Stimulated activated CD4-positive, alpha-beta T cell treated with anti-CD3 and anti-CD28 coated beads, Interleukin-2, amount 100 ng/mL, for 48 hours (primary cell): ENCODE data around the gene GLIS1.

Experiments
- DNase-seq, 2 donors: peaks; one replicate each; pipeline ENCODE4 v3.0.0-alpha.2; 2020

The GLIS1 gene

DNA sequence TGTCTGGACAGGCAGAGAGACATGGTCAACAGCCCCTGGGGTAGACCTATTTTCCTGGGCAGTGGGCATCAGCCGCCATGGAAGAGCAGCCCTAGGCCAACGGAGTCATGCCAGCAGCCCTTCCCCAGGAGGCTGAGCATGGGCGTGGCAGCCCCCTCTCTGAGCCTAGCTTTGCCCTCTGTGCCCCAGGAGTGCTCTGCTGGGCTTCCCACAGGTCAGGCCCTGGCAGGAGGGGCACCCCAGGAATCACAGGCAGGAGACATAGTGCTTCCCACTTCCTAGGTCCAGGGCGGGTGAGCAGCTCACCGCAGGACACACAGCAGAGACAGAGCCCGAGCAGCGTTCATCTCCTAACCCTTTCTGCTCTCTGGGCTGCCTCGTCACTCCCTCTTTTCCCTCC, 132.8 kb downstream of the GLIS1 start:
- no peak for DNase-seq

- DNase-seq = no peak
These were observed 133.8 kb downstream of the GLIS1 start for GRCh38 chr1:53605181-53605580.

DNA sequence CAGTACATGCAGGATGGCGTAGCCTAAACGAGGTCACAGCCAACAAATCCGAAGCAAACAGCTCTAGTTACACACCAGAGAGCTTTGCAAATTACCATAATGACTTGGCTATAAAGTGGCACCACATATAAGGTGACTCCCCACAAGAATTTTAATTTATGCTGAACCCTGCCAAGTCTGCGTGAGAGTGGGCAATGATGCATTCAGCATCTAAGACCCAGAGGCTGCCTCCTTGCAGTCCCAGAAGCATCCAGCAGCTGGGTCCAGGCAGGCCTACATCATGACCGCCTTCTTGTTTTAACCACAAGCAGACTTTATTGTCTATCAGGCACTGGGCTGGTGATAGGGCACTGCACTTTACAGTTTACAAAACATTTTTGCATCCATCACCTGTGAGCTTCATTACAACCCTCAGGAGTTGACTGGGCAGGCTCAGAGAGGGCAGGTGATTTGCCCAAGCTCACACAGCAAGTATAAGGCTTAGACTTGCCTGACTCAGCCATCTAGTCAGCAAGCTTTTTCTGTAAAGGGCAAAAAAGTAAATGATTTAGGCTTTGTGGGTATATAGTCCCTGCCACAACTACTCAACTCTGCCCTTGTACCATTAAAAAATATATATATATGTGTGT, 134.6 kb downstream of the GLIS1 start:
- DNase-seq = no peak

- no peak for DNase-seq
These were observed 135.5 kb downstream of the GLIS1 start for GRCh38 chr1:53603431-53603830.

DNA sequence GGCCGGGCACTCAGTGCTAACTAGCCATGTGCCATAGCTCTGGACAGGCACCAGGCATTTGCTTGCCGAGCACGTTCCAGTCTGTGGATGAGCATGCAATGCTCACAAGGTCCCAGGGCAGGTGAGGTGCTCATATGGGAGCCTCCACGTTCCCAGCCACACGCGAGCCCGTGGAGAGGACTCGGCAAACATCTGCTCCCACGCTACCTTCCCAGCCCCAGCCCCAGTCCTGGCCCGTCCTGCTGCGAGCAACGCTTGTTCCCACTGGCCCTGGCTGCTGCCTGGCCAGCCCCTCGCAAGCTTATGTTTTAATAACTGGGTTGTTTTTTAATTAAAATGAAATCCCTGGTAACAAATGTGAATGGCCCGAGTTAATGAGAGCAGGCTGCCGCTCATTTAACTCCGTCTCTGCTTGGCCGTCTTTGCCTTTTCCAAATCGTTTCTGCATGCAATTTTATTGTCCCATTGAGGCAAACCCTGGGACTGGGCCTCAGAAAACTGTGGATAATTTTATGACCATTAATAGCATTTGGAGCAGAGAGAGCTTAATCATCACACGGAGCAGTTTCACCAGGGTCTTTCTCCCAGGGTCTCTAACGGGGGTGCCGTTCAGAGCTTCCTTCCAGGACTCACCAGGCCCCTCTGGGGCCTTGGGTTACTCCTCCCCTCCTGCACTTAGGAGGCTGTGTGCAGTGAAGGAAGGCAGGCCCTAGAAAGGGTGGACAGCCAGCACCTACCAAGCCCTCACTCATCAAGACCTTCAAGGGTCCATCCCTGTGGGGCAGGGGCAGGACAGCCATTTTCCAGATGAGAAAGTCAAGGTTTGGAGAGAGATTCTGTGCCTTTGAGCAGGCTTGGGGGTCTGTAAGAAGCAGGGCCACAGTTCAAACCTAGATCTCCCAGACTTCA, 136.8 kb downstream of the GLIS1 start:
- DNase-seq = no peak

- DNase-seq = no peak
These were observed 137.8 kb downstream of the GLIS1 start for GRCh38 chr1:53601031-53601745.

- no peak for DNase-seq
These were observed 138.4 kb downstream of the GLIS1 start for GRCh38 chr1:53600561-53600960.

DNA sequence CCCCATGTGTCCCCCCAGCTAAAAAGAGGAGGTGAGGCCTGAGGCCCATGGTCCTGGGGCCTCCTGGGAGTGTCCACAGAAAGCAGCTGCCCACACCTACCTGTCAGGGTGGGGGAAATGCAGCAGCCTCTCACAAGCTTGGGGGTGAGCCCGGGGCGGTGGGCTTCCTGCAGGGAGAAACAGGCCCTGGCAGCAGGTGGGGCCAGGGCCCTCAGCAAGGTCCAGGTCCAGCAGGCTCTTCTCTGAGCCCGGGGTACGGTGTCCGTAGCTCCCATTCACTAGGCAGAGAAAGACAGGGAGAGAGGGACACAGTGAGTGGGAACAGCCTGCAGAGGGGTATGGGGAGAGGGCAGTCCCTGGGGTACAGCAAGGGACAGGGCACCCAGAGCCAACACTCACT, 139.0 kb downstream of the GLIS1 start:
- DNase-seq = no peak

DNA sequence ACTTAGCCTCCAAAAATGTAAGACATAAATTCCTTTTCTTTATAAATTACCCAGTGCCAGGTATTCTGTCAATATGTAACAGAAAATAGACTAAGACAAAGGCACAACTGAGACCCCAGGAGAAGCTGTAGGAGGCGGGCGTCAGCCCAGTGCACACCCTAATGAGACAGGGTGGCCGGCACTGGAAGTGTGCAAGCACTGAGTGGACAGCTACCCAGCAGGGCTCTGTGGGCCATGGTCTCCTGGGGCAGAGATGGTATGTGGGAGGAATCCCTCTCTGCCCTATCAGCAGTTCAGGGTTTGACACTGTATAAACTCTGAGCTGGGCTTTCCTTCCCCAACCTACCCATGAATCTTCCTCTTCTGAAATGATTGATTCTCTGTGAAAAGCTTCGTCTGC, 139.5 kb downstream of the GLIS1 start:
- DNase-seq = no peak

DNA sequence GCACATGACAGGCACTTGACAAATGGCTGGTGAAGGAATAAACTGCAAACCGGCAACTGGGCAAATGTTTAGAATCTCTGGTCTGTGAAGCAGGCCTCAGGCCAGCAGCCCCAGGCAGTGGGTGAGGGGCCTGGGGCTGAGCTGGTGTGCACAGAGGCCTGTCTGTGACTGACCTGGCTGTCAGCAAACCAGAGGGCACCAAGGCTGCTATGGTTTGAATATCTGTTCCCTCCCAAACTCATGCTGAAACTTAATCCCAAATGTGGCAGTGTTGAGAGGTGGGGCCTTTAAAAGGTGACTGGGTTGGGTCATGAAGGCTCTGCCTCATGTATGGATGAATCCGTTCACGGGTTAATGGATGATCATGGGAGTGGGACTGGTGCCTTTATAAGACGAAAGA, 140.0 kb downstream of the GLIS1 start:
- no peak for DNase-seq

GRCh38 chr1:53595906-53596305, 143.1 kb downstream of the GLIS1 start:
- DNase-seq = no peak

GRCh38 chr1:53594391-53595180, 144.4 kb downstream of the GLIS1 start:
- DNase-seq = no peak

DNA sequence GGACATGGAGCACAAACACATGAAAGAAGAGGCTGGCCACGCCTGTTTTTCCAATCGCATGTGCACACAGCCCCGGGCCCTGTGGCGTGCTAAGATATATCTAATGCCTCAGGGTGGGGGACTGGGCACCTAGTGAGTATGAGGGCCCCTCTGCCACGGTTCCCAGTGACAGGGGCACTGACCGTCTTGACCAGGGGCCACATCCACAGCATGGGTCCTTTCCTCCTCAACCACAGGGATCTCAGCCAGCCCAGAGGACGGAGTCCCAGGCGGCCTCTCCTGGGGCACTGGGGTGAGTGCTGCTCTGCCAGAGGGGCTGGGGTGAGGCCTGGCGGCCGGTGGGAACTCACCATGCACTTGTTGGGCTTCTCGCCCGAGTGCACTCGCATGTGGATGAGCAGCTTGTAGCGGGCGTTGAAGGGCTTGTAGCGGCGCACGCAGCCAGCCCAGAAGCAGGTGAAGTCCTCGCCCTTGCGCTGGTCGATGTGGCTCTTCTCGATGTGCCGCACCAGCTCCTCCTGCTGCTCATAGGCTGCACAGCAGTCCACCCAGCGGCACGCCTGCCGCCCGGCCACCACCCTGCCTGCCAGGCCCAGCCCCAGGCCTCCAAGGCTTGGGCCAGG, 145.1 kb downstream of the GLIS1 start:
- no peak for DNase-seq

- DNase-seq = no peak
These were observed 145.8 kb downstream of the GLIS1 start for GRCh38 chr1:53592985-53593757.

- no peak for DNase-seq
These were observed 146.4 kb downstream of the GLIS1 start for GRCh38 chr1:53592521-53592982.

GRCh38 chr1:53591924-53592323, 147.0 kb downstream of the GLIS1 start:
- no peak for DNase-seq

GRCh38 chr1:53590531-53591515, 148.1 kb downstream of the GLIS1 start:
- DNase-seq = no peak

- no peak for DNase-seq
These were observed 148.9 kb downstream of the GLIS1 start for GRCh38 chr1:53590104-53590503.

DNA sequence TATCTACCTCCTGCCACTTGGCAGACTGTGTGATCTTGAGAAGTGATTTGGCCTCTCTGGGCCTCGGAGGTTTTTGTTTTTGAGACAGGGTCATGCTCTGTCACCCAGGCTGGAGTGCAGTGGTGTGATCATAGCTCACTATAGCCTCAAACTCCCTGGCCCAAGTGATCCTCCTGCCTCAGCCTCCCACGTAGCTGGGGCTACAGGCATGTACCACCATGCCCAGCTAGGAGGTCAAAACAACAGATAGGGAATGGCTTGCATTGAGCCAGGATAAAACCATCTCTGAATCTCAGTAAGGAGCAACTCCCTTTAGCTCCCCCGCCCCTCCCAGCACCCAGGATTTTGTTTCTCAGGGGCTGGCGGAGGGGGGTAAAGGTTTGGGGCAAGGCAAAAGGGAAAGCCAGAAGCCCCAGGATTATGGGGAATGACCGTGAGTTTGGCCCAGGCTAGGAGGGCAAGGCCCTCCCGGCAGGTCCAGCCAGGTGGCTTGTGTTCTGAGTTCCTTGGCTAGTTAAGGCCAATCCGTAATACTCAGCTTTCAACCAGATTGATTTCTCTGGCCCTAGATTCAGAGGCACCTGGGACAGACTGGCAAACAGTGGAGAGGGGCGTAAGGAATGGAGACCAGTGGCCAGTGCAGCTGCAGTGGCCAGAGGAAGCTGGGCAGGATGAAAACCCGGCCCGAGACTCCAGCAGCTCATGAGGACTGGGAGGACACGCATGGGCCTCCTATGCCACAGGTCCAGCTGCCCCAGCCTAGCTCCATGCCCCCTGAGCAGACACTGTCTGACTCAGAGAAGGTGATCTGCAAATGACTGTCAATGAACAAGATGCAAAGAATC, 149.7 kb downstream of the GLIS1 start:
- DNase-seq = no peak
